Progenitor cell of endocrine pancreas (in vitro differentiated cells): Measurements from ENCODE around the gene C1QTNF5. TPM values are rescaled to one million over a fixed set of nuclear protein-coding genes. Genes with fewer than 3 reads are reported as not detected.

Source experiments
- DNase-seq: peaks from one replicate; pipeline ENCODE4 v3.0.0; 2021; ENCODE audit warnings: low spot score; ENCODE audit not compliant: unreplicated experiment
- H3K27ac Mint-ChIP-seq: 2 replicates; pipeline ENCODE4 v1.8.0; 2021; ENCODE audit warnings: mild to moderate bottlenecking, moderate library complexity, mixed read lengths
- H3K27me3 Mint-ChIP-seq: 2 replicates; pipeline ENCODE4 v1.8.0; 2021; ENCODE audit warnings: mixed read lengths
- H3K36me3 Mint-ChIP-seq: 2 replicates; pipeline ENCODE4 v1.8.0; 2022; ENCODE audit warnings: mixed read lengths; ENCODE audit not compliant: insufficient read depth
- H3K4me1 Mint-ChIP-seq: 2 replicates; pipeline ENCODE4 v1.8.0; 2021; ENCODE audit warnings: low read depth, mixed read lengths
- H3K4me3 Mint-ChIP-seq: 2 replicates; pipeline ENCODE4 v1.8.0; 2021; ENCODE audit warnings: low read depth, mild to moderate bottlenecking, moderate library complexity, mixed read lengths
- H3K9me3 Mint-ChIP-seq: 2 replicates; pipeline ENCODE4 v1.8.0; 2021; ENCODE audit warnings: low read depth, mixed read lengths
- total RNA-seq: library from RNA; stranded (reverse); gene quantifications from 2 replicates; pipeline ENCODE4 v1.2.1, GENCODE V29; 2021
- TF ChIP-seq, protein P1 (sequence below): fragments of 200-600 bp; sonication (generic); IDR thresholded peaks from one replicate; pipeline ENCODE4 v1.5.0; 2021; ENCODE audit warnings: antibody characterized with exemption, mild to moderate bottlenecking; ENCODE audit not compliant: unreplicated experiment

C1QTNF5 gene
- total RNA-seq, 1 donor from 2014 or later, result 0.31 TPM

DNA sequence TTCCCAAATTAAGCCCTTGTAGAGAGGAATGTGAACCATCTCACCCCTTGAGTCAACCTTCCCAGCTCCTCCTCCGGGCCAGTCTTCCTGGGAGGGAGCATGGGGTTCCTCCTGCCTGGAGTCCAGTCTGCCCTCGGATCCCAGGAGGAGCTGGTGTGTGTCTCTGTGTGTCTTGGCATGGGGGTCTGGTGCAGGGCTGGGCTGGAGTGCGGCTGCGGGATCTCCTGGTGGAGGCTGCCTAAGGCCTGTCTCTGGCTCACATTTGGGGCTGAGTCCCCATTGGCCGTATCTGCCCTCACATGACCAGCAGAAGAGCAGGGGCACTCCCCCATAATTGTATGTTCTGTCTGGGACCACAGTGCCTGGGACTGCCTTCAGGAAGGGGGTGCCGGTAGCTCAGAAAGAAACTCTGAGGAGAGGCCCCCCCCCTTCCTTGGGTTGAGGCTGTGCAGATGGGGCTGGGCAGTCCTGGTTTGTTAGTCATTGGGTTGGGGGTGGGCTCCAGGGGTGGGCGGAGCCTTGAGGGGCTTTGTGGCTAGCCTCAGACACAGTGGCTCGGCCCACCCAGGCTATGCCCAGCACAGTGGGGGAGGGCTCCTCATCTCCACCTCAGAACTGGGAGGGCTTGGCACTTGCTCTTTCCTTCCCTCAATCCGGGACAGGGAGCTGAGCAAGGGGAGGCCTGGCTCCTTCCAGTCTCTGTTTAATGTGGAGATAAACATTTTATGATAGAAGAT is 2.9 kb downstream of the C1QTNF5 start:
- H3K9me3 Mint-ChIP-seq, result no peaks in the 10 kb centered on the region
- no peak overlapping the region for H3K27ac Mint-ChIP-seq
- H3K4me3 Mint-ChIP-seq, result no peak overlapping the region
- peaks cover 3% of the 10 kb centered on the region for H3K36me3 Mint-ChIP-seq
- peaks cover 31% of the 10 kb centered on the region for H3K27me3 Mint-ChIP-seq
- TF ChIP-seq, protein P1, sequence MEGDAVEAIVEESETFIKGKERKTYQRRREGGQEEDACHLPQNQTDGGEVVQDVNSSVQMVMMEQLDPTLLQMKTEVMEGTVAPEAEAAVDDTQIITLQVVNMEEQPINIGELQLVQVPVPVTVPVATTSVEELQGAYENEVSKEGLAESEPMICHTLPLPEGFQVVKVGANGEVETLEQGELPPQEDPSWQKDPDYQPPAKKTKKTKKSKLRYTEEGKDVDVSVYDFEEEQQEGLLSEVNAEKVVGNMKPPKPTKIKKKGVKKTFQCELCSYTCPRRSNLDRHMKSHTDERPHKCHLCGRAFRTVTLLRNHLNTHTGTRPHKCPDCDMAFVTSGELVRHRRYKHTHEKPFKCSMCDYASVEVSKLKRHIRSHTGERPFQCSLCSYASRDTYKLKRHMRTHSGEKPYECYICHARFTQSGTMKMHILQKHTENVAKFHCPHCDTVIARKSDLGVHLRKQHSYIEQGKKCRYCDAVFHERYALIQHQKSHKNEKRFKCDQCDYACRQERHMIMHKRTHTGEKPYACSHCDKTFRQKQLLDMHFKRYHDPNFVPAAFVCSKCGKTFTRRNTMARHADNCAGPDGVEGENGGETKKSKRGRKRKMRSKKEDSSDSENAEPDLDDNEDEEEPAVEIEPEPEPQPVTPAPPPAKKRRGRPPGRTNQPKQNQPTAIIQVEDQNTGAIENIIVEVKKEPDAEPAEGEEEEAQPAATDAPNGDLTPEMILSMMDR, result no peak
- peaks cover 9% of the 10 kb centered on the region for H3K4me1 Mint-ChIP-seq
- DNase-seq, result no peak

DNA sequence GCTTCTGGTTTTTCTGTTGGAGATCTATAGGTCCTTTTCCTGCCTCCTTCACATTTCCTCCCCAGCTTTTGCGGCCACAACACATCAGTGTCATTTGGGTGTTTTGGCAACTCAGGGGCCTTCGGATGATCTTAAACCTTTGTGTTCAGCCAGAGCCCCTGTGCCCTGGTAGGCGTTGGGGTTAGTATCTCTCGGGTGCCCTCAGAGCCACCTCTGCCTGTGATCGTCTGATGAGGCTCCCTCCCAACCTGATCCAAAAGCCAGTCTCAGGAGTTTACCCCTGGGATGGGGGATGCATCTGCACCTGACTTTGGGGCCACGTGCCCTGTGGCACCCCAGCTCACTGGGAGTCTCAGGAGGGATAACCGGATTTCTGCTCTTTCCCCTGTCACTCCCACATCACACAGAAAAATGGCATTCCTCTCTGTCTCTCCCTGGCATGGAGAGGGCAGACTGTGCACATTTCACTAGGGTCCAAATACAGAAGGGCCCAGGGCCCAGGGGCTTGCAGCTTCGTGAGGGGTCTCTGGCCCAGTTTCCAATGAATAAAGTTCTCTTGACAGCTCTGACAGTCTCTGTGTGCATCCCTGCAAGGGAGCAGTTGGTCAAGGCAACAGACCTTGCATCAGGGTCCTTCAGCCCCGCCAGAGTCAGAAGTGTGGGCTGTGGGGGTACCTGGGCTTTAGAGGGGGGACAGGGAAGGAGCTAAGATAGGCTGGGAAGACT is 3.8 kb downstream of the C1QTNF5 start:
- peaks cover 9% of the 10 kb centered on the region for H3K4me1 Mint-ChIP-seq
- H3K4me3 Mint-ChIP-seq, result peak overlapping the region; percentile 31
- H3K27ac Mint-ChIP-seq, result peak overlapping the region; percentile 8

DNA sequence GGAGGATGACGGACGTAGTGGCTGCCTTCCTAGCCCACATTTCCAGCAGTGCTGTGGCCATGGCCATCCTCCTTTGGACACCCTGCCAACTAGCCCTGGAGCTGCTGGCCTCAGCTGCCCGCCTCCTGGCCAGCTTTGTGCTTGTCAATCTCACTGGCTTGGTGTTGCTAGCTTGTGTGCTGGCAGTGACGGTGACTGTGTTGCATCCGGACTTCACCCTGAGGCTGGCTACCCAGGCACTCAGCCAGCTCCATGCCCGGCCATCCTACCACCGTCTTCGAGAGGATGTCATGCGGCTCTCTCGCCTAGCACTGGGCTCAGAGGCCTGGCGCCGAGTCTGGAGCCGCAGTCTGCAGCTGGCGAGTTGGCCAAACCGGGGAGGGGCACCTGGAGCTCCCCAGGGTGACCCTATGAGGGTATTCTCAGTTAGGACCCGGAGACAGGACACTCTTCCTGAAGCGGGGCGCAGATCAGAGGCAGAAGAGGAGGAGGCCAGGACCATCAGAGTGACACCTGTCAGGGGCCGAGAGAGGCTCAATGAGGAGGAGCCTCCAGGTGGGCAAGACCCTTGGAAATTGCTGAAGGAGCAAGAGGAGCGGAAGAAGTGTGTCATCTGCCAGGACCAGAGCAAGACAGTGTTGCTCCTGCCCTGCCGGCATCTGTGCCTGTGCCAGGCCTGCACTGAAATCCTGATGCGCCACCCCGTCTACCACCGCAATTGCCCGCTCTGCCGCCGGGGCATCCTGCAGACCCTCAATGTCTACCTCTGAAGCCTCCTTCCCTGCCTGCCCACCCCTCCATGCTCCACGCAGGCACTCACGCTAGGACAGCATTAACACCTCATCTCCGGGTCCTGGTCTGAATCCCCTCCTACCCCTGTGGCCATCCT is 4.8 kb downstream of the C1QTNF5 start:
- no peak for DNase-seq
- H3K4me3 Mint-ChIP-seq, result peak overlapping the region; percentile 95
- TF ChIP-seq, protein P1, result no peak
- H3K9me3 Mint-ChIP-seq, result no peaks in the 10 kb centered on the region
- peak overlapping the region; percentile 8 for H3K27ac Mint-ChIP-seq
- peaks cover 16% of the 10 kb centered on the region for H3K27me3 Mint-ChIP-seq
- peaks cover 3% of the 10 kb centered on the region for H3K36me3 Mint-ChIP-seq
- H3K4me1 Mint-ChIP-seq, result peaks cover 9% of the 10 kb centered on the region

More for the DNA sequence above, 3.8 kb downstream of the C1QTNF5 start:
- peaks cover 3% of the 10 kb centered on the region for H3K36me3 Mint-ChIP-seq
- H3K9me3 Mint-ChIP-seq, result no peaks in the 10 kb centered on the region
- TF ChIP-seq, protein P1, result no peak
- no peak for DNase-seq
- H3K27me3 Mint-ChIP-seq, result peaks cover 25% of the 10 kb centered on the region

DNA sequence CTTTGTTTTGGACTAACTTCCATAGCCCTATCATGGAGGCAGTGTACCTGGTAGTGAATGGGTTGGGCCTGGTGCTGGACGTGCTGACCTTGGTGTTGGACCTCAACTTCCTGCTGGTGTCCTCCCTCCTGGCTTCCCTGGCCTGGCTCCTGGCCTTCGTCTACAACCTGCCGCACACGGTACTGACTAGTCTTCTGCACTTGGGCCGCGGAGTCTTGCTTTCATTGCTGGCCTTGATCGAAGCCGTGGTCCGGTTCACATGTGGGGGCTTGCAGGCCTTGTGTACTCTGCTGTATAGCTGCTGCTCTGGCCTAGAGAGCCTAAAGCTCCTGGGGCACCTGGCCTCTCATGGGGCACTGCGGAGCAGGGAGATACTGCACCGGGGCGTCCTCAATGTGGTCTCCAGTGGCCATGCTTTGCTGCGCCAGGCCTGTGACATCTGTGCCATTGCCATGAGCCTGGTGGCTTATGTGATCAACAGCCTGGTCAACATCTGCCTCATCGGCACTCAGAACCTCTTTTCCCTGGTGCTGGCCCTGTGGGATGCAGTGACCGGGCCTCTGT is 5.5 kb downstream of the C1QTNF5 start:
- H3K36me3 Mint-ChIP-seq, result peaks cover 3% of the 10 kb centered on the region
- peak overlapping the region; percentile 95 for H3K4me3 Mint-ChIP-seq
- H3K4me1 Mint-ChIP-seq, result peaks cover 9% of the 10 kb centered on the region
- no peaks in the 10 kb centered on the region for H3K9me3 Mint-ChIP-seq
- H3K27me3 Mint-ChIP-seq, result peaks cover 13% of the 10 kb centered on the region
- TF ChIP-seq, protein P1, result no peak
- H3K27ac Mint-ChIP-seq, result peak overlapping the region; percentile 98
- DNase-seq, result no peak
